IMR-90 (cell line): ENCODE results near the gene DNAJC5. TPM values are rescaled to one million over a fixed set of nuclear protein-coding genes. Genes with fewer than 3 reads are reported as not detected.

Experiments used
- ATAC-seq: fragments of 200-7000 bp; cut with Tn5 transposase; 2 replicates; pipeline ENCODE4 v1.9.1; 2020; ENCODE audit warnings: low read depth, mild to moderate bottlenecking, moderate library complexity
- BruUV-seq: library from RNA; stranded (reverse); fragments of 400-500 nt; replicated peaks from 2 replicates; lab custom pipeline; 2021; lab: Mats Ljungman, UMichigan
- CTCF ChIA-PET: fragments of 300-600 bp; formaldehyde crosslinking; extraction: SDS; loops from one replicate; lab custom pipeline; 2021; ENCODE audit warnings: antibody characterized with exemption; lab: Yijun Ruan, JAX
- POLR2A ChIA-PET: fragments of 300-600 bp; sonication (Branson Sonifier 250); formaldehyde crosslinking; loops from one replicate; lab custom pipeline; 2022; ENCODE audit warnings: antibody characterized with exemption; ENCODE audit not compliant: unreplicated experiment; lab: Charles Lee
- DNase-seq: peaks from one replicate; pipeline ENCODE4 v3.0.0; 2013
- H2AFZ ChIP-seq: replicated peaks from 2 replicates; pipeline ENCODE3; 2013; ENCODE audit warnings: low read length, mild to moderate bottlenecking; ENCODE audit not compliant: poor library complexity
- H2AK5ac ChIP-seq: 2 replicates; pipeline ENCODE4 v1.6.1; 2013; ENCODE audit warnings: low read depth, low read length, inconsistent platforms
- H2AK9ac ChIP-seq: replicated peaks from 2 replicates; pipeline ENCODE3; 2013; ENCODE audit warnings: mild to moderate bottlenecking, low read depth, low read length, moderate library complexity; ENCODE audit not compliant: poor library complexity
- H2BK120ac ChIP-seq: 2 replicates; pipeline ENCODE4 v1.6.1; 2013; ENCODE audit warnings: low read depth, low read length, inconsistent platforms
- H2BK15ac ChIP-seq: 3 replicates; pipeline ENCODE4 v1.6.1; 2013; ENCODE audit warnings: low read depth, low read length, inconsistent platforms
- H2BK20ac ChIP-seq: 2 replicates; pipeline ENCODE4 v1.6.1; 2013; ENCODE audit warnings: low read depth, mild to moderate bottlenecking, inconsistent platforms, low read length, moderate library complexity
- H2BK5ac ChIP-seq: 2 replicates; pipeline ENCODE4 v1.6.1; 2013; ENCODE audit warnings: mild to moderate bottlenecking, low read depth, low read length, inconsistent platforms; ENCODE audit not compliant: poor library complexity, severe bottlenecking
- H3K14ac ChIP-seq: replicated peaks from 2 replicates; pipeline ENCODE4 v1.6.1; 2013; ENCODE audit warnings: low read depth, low read length, inconsistent platforms
- H3K18ac ChIP-seq: 2 replicates; pipeline ENCODE4 v1.6.1; 2013; ENCODE audit warnings: low read depth, low read length, control low read depth
- H3K23ac ChIP-seq: 2 replicates; pipeline ENCODE4 v1.6.1; 2013; ENCODE audit warnings: low read depth, low read length, inconsistent platforms
- H3K27ac ChIP-seq: 2 replicates; pipeline ENCODE4 v1.5.1; 2013; ENCODE audit warnings: mild to moderate bottlenecking, control low read depth, low read length; ENCODE audit not compliant: insufficient read depth
- H3K27me3 ChIP-seq: 2 replicates; pipeline ENCODE4 v1.6.1; 2013; ENCODE audit warnings: low read length; ENCODE audit not compliant: control insufficient read depth, insufficient read depth
- H3K36me3 ChIP-seq: 2 replicates; pipeline ENCODE4 v1.6.1; 2013; ENCODE audit warnings: low read length, mixed read lengths; ENCODE audit not compliant: control insufficient read depth, insufficient read depth
- H3K4ac ChIP-seq: 2 replicates; pipeline ENCODE4 v1.6.1; 2013; ENCODE audit warnings: low read depth, low read length, inconsistent platforms
- H3K4me1 ChIP-seq: 2 replicates; pipeline ENCODE4 v1.6.1; 2013; ENCODE audit warnings: low read length, mixed read lengths; ENCODE audit not compliant: control insufficient read depth, insufficient read depth
- H3K4me2 ChIP-seq: 2 replicates; pipeline ENCODE4 v1.6.1; 2013; ENCODE audit warnings: low read depth, mild to moderate bottlenecking, control low read depth, low read length, moderate library complexity
- H3K4me3 ChIP-seq: 2 replicates; pipeline ENCODE4 v1.5.1; 2013; ENCODE audit warnings: low read depth, mild to moderate bottlenecking, control low read depth, low read length, moderate library complexity; ENCODE audit not compliant: insufficient read depth
- H3K56ac ChIP-seq: 2 replicates; pipeline ENCODE4 v1.6.1; 2013; ENCODE audit warnings: low read length, inconsistent platforms; ENCODE audit not compliant: insufficient read depth; ENCODE audit errors: extremely low read depth
- H3K79me1 ChIP-seq, 2 experiments: 2 replicates each; pipeline ENCODE4 v1.6.1; 2013; ENCODE audit warnings: low read length in 2 of 2, inconsistent platforms in 1 of 2, low read depth in 1 of 2
- H3K9ac ChIP-seq: 2 replicates; pipeline ENCODE4 v1.6.1; 2013; ENCODE audit warnings: low read depth, low read length, control low read depth
- H3K9me1 ChIP-seq: 2 replicates; pipeline ENCODE4 v1.6.1; 2013; ENCODE audit warnings: low read length, inconsistent platforms; ENCODE audit not compliant: insufficient read depth
- H3K9me3 ChIP-seq: 2 replicates; pipeline ENCODE4 v1.6.1; 2013; ENCODE audit warnings: low read length; ENCODE audit not compliant: control insufficient read depth, insufficient read depth
- H4K20me1 ChIP-seq: 2 replicates; pipeline ENCODE4 v1.6.1; 2013; ENCODE audit warnings: low read length, inconsistent platforms; ENCODE audit not compliant: insufficient read depth
- H4K5ac ChIP-seq: 2 replicates; pipeline ENCODE4 v1.6.1; 2013; ENCODE audit warnings: mild to moderate bottlenecking, low read depth, low read length, control low read depth
- H4K8ac ChIP-seq, 2 experiments: 2 replicates each; pipeline ENCODE4 v1.6.1; 2013; ENCODE audit warnings: low read depth in 2 of 2, low read length in 2 of 2, control low read depth in 1 of 2, inconsistent platforms in 1 of 2
- H4K91ac ChIP-seq: 2 replicates; pipeline ENCODE4 v1.6.1; 2013; ENCODE audit warnings: low read depth, low read length, inconsistent platforms; ENCODE audit not compliant: insufficient read depth
- BHLHE40 ChIP-seq: fragments of 150-350 bp; IDR thresholded peaks from 2 replicates; pipeline ENCODE4 v1.6.1; 2016; ENCODE audit warnings: mild to moderate bottlenecking, low read depth, low read length
- CHD1 ChIP-seq: IDR thresholded peaks from 2 replicates; pipeline ENCODE4 v1.6.1; 2012; ENCODE audit warnings: low read depth, low read length, improper control_type of control experiment
- RCOR1 ChIP-seq: IDR thresholded peaks from 2 replicates; pipeline ENCODE4 v1.6.1; 2012; ENCODE audit warnings: mild to moderate bottlenecking, low read length, improper control_type of control experiment; ENCODE audit not compliant: insufficient replicate concordance
- RFX5 ChIP-seq: IDR thresholded peaks from 2 replicates; pipeline ENCODE4 v1.8.0; 2012; ENCODE audit warnings: low read depth, mild to moderate bottlenecking, low read length, moderate library complexity
- SMC3 ChIP-seq: fragments of 150-350 bp; IDR thresholded peaks from 2 replicates; pipeline ENCODE4 v1.6.1; 2016; ENCODE audit warnings: low read depth, mild to moderate bottlenecking, antibody characterized with exemption, low read length, moderate library complexity
- WGBS, 2 experiments: methylation state at CpG; one replicate each; pipeline versions ENCODE4 v1.1.5 to v1.1.7; 2013; ENCODE audit warnings: missing lambda C conversion rate in 2 of 2; ENCODE audit not compliant: insufficient read length in 1 of 2; ENCODE audit errors: extremely low coverage in 2 of 2; 5-methylcytosine and 5-hydroxymethylcytosine counted together
- dilution Hi-C: fragments of 300-500 bp; cut with HindIII; formaldehyde crosslinking; loops from one replicate; pipeline ENCODE4 v1.14.3; 2018; ENCODE audit warnings: low sequenced_read_pairs; ENCODE audit not compliant: unreplicated experiment
- in situ Hi-C: fragments of 300-500 bp; cut with MboI; formaldehyde crosslinking; loops from 3 replicates; pipeline ENCODE4 v1.14.3; 2019; ENCODE audit warnings: low sequenced_read_pairs, inconsistent platforms, mixed read lengths
- intact Hi-C: fragments of 100-400 bp; cut with micrococcal nuclease; formaldehyde crosslinking; loops from 2 replicates; pipeline ENCODE4 v1.10.0; 2022
- polyA plus RNA-seq, 3 experiments: library from polyadenylated mRNA; depleted of rRNA; stranded (reverse); fragments of >200 nt; gene quantifications; 2 replicates each; pipeline ENCODE4 v1.2.3, GENCODE V29; 2012; ENCODE audit warnings: low replicate concordance in 1 of 3
- total RNA-seq: library from RNA; depleted of rRNA; stranded (reverse); fragments of >200 nt; gene quantifications from 2 replicates; pipeline ENCODE4 v1.2.3, GENCODE V29; 2012

DNAJC5 gene
- total and polyA plus RNA-seq, 2 of the 4 experiments (the other 2 are of a cell fraction): 35.6 to 45.2 TPM

DNA sequence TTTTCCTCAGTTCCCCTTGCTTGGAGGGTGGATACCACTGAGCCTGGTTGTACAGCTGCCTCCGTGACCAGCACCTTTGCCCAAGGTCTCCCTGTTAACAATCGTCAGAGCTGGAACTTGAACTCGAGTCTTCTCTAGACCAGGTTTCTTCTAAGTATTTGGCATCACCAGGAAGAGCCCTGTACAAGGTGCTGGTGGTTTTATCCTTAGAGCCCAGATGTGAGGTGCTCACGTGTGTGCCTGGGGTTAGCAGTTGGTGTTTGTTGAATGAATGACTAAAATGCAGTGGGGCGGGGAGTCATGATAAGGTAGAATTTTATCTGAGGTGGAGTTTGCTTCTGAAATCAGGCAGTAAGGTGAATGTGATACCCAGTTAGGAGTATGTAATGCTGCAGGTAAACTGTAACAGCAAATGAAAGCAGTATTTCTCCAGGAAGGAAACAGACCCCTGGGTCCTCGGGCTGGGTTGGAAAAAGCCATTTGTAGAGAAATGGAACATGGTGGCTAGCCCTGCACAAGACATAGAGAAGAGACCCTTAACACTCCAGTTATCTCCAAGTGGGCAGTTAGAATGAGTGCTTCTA lies 3.1 kb downstream of the DNAJC5 start:
- H3K9me3 ChIP-seq: no peaks in the 10 kb centered on the region
- no peak overlapping the region for H2AK9ac ChIP-seq
- H3K27ac ChIP-seq: no peak overlapping the region
- H4K5ac ChIP-seq: no peak overlapping the region
- ATAC-seq (no peak), DNase-seq (no peak)
- H3K4me1 ChIP-seq: peaks cover 14% of the 10 kb centered on the region
- H3K36me3 ChIP-seq: peaks cover 12% of the 10 kb centered on the region
- H2AFZ ChIP-seq: no peak overlapping the region
- H4K8ac ChIP-seq: no peak overlapping the region
- 100% methylated on average over 3 of the region's 6 CpGs; no CpG with 5 or more reads in 1 of the 2 experiments for WGBS, 2 experiments
- dilution Hi-C loops: no loop called here
- no peak overlapping the region for H2BK5ac ChIP-seq
- H3K27me3 ChIP-seq: no peaks in the 10 kb centered on the region
- H3K9me1 ChIP-seq: peaks cover 17% of the 10 kb centered on the region
- no peak overlapping the region for H3K4me3 ChIP-seq
- no peak overlapping the region for H3K14ac ChIP-seq
- H3K4ac ChIP-seq: no peak overlapping the region
- H2BK15ac ChIP-seq: no peak overlapping the region
- H3K79me1 ChIP-seq: peaks cover 2 to 65% of the 10 kb centered on the region in 2 experiments; a peak in 3 of 4 replicates
- peak overlapping the region; percentile 81 for H3K23ac ChIP-seq
- in situ Hi-C loops: no loop called here
- H3K18ac ChIP-seq: no peak overlapping the region
- no peak overlapping the region for H3K56ac ChIP-seq
- no peak overlapping the region for H4K91ac ChIP-seq
- no peak overlapping the region for H2AK5ac ChIP-seq
- no peak overlapping the region for H2BK20ac ChIP-seq
- intact Hi-C loops: loop anchor here (2.0 kb wide), 1 partner anchor 159 kb away; no protein-coding TSS in a partner anchor
- H2BK120ac ChIP-seq: no peak overlapping the region
- CTCF ChIA-PET: no interaction called here
- BruUV-seq: no TSS peak
- TF ChIP-seq SMC3 (no peak), RFX5 (no peak), BHLHE40 (no peak), CHD1 (no peak), RCOR1 (no peak)
- no peak overlapping the region for H3K9ac ChIP-seq
- peaks cover 80% of the 10 kb centered on the region for H4K20me1 ChIP-seq
- POLR2A ChIA-PET: no interaction called here
- H3K4me2 ChIP-seq: no peak overlapping the region
